ENCODE results near the gene CMIP. TPM values are rescaled to one million over a fixed set of nuclear protein-coding genes. Genes with fewer than 3 reads are reported as not detected.

Gene CMIP
- total RNA-seq, 1 experiment from 2014 or later = 48.2 TPM

- H3K4me3 Mint-ChIP-seq = no peak overlapping the region
- Histone ChIP-seq H2AFZ (ENCODE audit: low read length) (no peak overlapping the region), H2BK20ac (ENCODE audit: low read depth, low read length, poor library complexity, severe bottlenecking) (no peak overlapping the region), H3K56ac (ENCODE audit: insufficient read length, low read depth, low read length) (no peak overlapping the region), H3K4ac (ENCODE audit: low read depth, low read length) (no peak overlapping the region), H4K91ac (ENCODE audit: insufficient read length, low read depth, low read length) (no peak overlapping the region), H3K9me3 (ENCODE audit: control insufficient read depth, low read depth, low read length) (no peaks in the 10 kb centered on the region), H4K20me1 (ENCODE audit: control insufficient read depth, insufficient read depth, insufficient read length) (no peaks in the 10 kb centered on the region), H3K18ac (ENCODE audit: insufficient read length, low read depth, low read length) (no peak overlapping the region), H3K79me2 (ENCODE audit: insufficient read depth, low read length) (peaks cover 9% of the 10 kb centered on the region; the same call in 1 of the 2 replicates), H4K8ac (replicated peaks; ENCODE audit: insufficient read length, low read depth, low read length) (no peak overlapping the region), H2BK5ac (ENCODE audit: insufficient read length, low read length) (no peak overlapping the region), H2BK15ac (ENCODE audit: low read depth, low read length) (no peak overlapping the region), H4K5ac (ENCODE audit: insufficient read length, low read depth, low read length) (no peak overlapping the region), H3K23me2 (ENCODE audit: insufficient read length, low read depth, low read length, poor library complexity, severe bottlenecking) (no peaks in the 10 kb centered on the region), H3K79me1 (ENCODE audit: insufficient read depth, low read depth, low read length, poor library complexity, severe bottlenecking) (peaks cover 6% of the 10 kb centered on the region), H3K23ac (ENCODE audit: insufficient read length, low read depth, low read length) (no peak overlapping the region), H3K4me2 (ENCODE audit: insufficient read depth, insufficient read length, low read length) (no peak overlapping the region), H3K27me3 (ENCODE audit: insufficient read depth, low read length) (no peaks in the 10 kb centered on the region), H3K4me1 (ENCODE audit: insufficient read depth, low read length) (peaks cover 3% of the 10 kb centered on the region; the same call in 1 of the 2 replicates), H3K14ac (ENCODE audit: insufficient read depth, low read length) (no peak overlapping the region), H2BK120ac (ENCODE audit: low read depth, low read length, poor library complexity, severe bottlenecking) (no peak overlapping the region), H3K27ac (ENCODE audit: insufficient read length, low read depth, low read length) (no peak overlapping the region), H2BK12ac (ENCODE audit: insufficient read length, low read depth, low read length) (no peak overlapping the region), H3T11ph (ENCODE audit: low read length) (no peak overlapping the region), H2AK5ac (ENCODE audit: insufficient read length, low read length) (no peak overlapping the region), H3K9ac (ENCODE audit: extremely low read depth, insufficient read length, low read length) (no peak overlapping the region)
- H3K4me1 Mint-ChIP-seq = peaks cover 19 to 27% of the 10 kb centered on the region in 2 experiments
- no peaks in the 10 kb centered on the region for H3K27me3 Mint-ChIP-seq (ENCODE audit: low read depth)
- H3K27ac Mint-ChIP-seq = peak overlapping the region; percentile 4 to 68 (median 54); a peak in 4 of 7 replicates
- no CpG with 5 or more reads among the region's 12 CpGs for WGBS (ENCODE audit: extremely low coverage, insufficient read length, low lambda C conversion rate)
- peaks cover 13 to 22% (median 17%) of the 10 kb centered on the region in 3 experiments for H3K36me3 Mint-ChIP-seq (ENCODE audit: insufficient read depth in 1 of 3, low read depth in 3 of 3)
- TF ChIP-seq CTCF (conservative IDR thresholded peaks at IDR 0.05) = no peak
- peaks cover 3 to 6% of the 10 kb centered on the region in 2 experiments; a peak in 4 of 5 replicates for H3K9me3 Mint-ChIP-seq
- DNase-seq = no peak
Measured at GRCh38 chr16:81530814-81531213, 86.2 kb downstream of the CMIP start.

All from H9 (cell line).